AG09319 (cell line): ENCODE results near the gene GLT6D1.

ENCODE experiments used
- DNase-seq: peaks from one replicate; pipeline ENCODE4 v3.0.0-alpha.2; 2010; ENCODE audit warnings: low read depth; ENCODE audit errors: extremely low read depth
- CTCF ChIP-seq: IDR thresholded peaks from 2 replicates; pipeline ENCODE4 v1.5.1; 2011; ENCODE audit warnings: low read depth, mild to moderate bottlenecking, inconsistent platforms, low read length, moderate library complexity

The GLT6D1 gene

GRCh38 chr9:135639196-135639595, at the start of gene GLT6D1:
GLT6D1 (minus strand) TSS chr9:135639540; CDS start chr9:135639187, 353 bp downstream.
- DNase-seq = no peak
- no peak for TF ChIP-seq CTCF

GRCh38 chr9:135689011-135689410, 49.7 kb upstream of the GLT6D1 start:
- no peak for TF ChIP-seq CTCF
- no peak for DNase-seq

- no peak for DNase-seq
- TF ChIP-seq CTCF = no peak
Measured at GRCh38 chr9:135687216-135687615, 47.9 kb upstream of the GLT6D1 start.

GRCh38 chr9:135684691-135685090, 45.4 kb upstream of the GLT6D1 start:
- DNase-seq = no peak
- TF ChIP-seq CTCF = no peak

GRCh38 chr9:135683401-135684034, 44.2 kb upstream of the GLT6D1 start:
- no peak for TF ChIP-seq CTCF
- no peak for DNase-seq

- no peak for TF ChIP-seq CTCF
- no peak for DNase-seq
Measured at GRCh38 chr9:135681161-135681560, 41.8 kb upstream of the GLT6D1 start.

GRCh38 chr9:135680056-135680455, 40.7 kb upstream of the GLT6D1 start:
- TF ChIP-seq CTCF = no peak
- DNase-seq = no peak
